Heart right ventricle (tissue), 16 donors: ENCODE results near the gene USP37. TPM values are rescaled to one million over a fixed set of nuclear protein-coding genes. Genes with fewer than 3 reads are reported as not detected.

Experiments
- ATAC-seq, 8 donors: fragments of 200-7000 bp; cut with Tn5 transposase; one replicate each; pipeline ENCODE4 v1.9.1; 2020; ENCODE audit warnings: mild to moderate bottlenecking in 8 of 8, moderate library complexity in 8 of 8, moderate number of reproducible peaks in 1 of 8
- DNase-seq, 2 donors: peaks; one replicate each; pipeline ENCODE4 v3.0.0-alpha.2; 2020
- H3K27ac ChIP-seq, 10 donors: fragments of 200-600 bp; sonication (generic) in 2 of 10; one replicate each; pipeline versions ENCODE4 v1.5.0 to v1.8.0; 2020 to 2022; ENCODE audit warnings: mild to moderate bottlenecking in 3 of 10
- H3K27me3 ChIP-seq, 7 donors: fragments of 200-600 bp; one replicate each; pipeline ENCODE4 v1.8.0; 2021 to 2022; ENCODE audit warnings: mild to moderate bottlenecking in 2 of 7
- H3K36me3 ChIP-seq, 9 donors: fragments of 200-600 bp; sonication (generic) in 1 of 9; one replicate each; pipeline versions ENCODE4 v1.5.0 to v1.8.0; 2020 to 2022; ENCODE audit warnings: mild to moderate bottlenecking in 2 of 9
- H3K4me1 ChIP-seq, 9 donors: fragments of 200-600 bp; sonication (generic) in 1 of 9; one replicate each; pipeline versions ENCODE4 v1.5.0 to v1.8.0; 2020 to 2022; ENCODE audit warnings: mild to moderate bottlenecking in 4 of 9
- H3K4me3 ChIP-seq, 10 donors: fragments of 200-600 bp; sonication (generic) in 2 of 10; one replicate each; pipeline versions ENCODE4 v1.5.0 to v1.8.0; 2020 to 2022; ENCODE audit warnings: mild to moderate bottlenecking in 7 of 10, moderate library complexity in 2 of 10
- H3K9me3 ChIP-seq, 11 donors: fragments of 200-600 bp in 10 of 11; sonication (generic) in 2 of 11; one replicate each; pipeline versions ENCODE4 v1.5.0 to v1.8.0; 2013 to 2022; ENCODE audit warnings: mild to moderate bottlenecking in 2 of 11, control low read depth in 1 of 11, moderate library complexity in 1 of 11
- WGBS, 2 donors: extraction: QIAGEN DNeasy Blood & Tissue Kit; methylation state at CpG; one replicate each; pipeline ENCODE4 v1.1.7; 2013; ENCODE audit warnings: inconsistent platforms in 1 of 2; 5-methylcytosine and 5-hydroxymethylcytosine counted together
- intact Hi-C, 10 donors: fragments of 100-400 bp; cut with DNase I; formaldehyde crosslinking; loops; one replicate each; pipeline versions ENCODE4 v1.11.1 to v1.14.2; 2022
- polyA plus RNA-seq, 2 donors: library from polyadenylated mRNA; stranded (reverse); fragments of 200-250 nt; gene quantifications; one replicate each; pipeline ENCODE4 v1.2.3, GENCODE V29; 2013
- total RNA-seq, 10 donors: library from RNA; stranded (reverse); fragmentation: NEBNext Ultra II Directional in 3 of 10; extraction: Animal tissue kit (Norgen Biotek cat#: 25700) in 3 of 10; gene quantifications; one replicate each; pipeline versions ENCODE4 v1.2.1 to v1.2.4, GENCODE V29; 2021 to 2023
- TF ChIP-seq, protein P1 (sequence below), 9 donors: fragments of 200-600 bp; sonication (generic) in 2 of 9; IDR thresholded peaks; one replicate each; pipeline versions ENCODE4 v1.5.0 to v1.8.0; 2021 to 2022; ENCODE audit warnings: antibody characterized with exemption in 9 of 9, mild to moderate bottlenecking in 5 of 9, moderate library complexity in 1 of 9
- donor health status: Arrhythmogenic right ventricular cardiomyopathy.
- donor health status: ischemic (EF 13 %, LVEDD 7.1; RV severe dilation, severe dysfunction).
- donor health status: healthy with polysubstance abuse.
- donor health status: DM: no; HTN: yes; CAD: no.
- donor health status: DM: no; HTN: no; CAD: no.
- donor health status: ischemic (EF 25% LVEDD 6.9; RV normal size, moderate dysfunction).
- donor health status: ischemic (EF 25% LVEDD 5.7; RV mildly dilated, moderate dysfunction).
- donor health status: healthy.
- donor health status: DM: yes; HTN: yes; CAD: no.
- donor health status: Ischemic cardiomyopathy.
- donor health status: ischemic (EF 35%, LVEDD 5.7; RV mildly dilated, moderate dysfunction).
- donor health status: nonischemic (EF 11% LVEDD 7.7; RV severe dilation, severe dysfunction).
- donor health status: DM: yes; HTN: yes; CAD: no.
- donor health status: PGD.
- donor health status: ischemic (EF 29% LVEDD 5.4; RV normal size, mild dysfunction).
- donor health status: nonischemic (EF 23%, LVEDD 6.1; RV moderate dilation, normal function).

The USP37 gene
- total and polyA plus RNA-seq, 12 donors, result 1.8 to 11.1 (median 8.4) TPM

DNA sequence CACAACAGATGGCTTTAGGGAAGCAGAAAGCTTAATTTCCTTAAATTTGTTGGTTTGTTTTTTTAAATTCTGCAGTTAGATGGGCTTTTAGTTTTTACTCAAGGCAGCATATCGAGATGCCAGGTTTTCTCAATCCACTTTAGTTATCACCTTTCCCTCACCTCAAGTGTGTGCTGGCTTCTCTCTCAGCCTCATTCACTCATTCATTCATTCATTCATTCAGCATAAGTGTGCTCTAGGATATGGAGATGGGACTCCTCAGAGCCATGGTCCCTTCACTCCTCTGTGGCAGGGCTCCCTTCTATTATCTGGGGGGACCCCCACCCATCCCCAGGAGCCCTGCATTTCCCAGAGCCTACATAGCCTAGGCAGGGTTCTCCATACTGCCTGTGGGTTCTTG, 130.2 kb downstream of the USP37 start:
- no peak overlapping the region for H3K4me3 ChIP-seq
- intact Hi-C loops, result no loop called here
- TF ChIP-seq, protein P1, sequence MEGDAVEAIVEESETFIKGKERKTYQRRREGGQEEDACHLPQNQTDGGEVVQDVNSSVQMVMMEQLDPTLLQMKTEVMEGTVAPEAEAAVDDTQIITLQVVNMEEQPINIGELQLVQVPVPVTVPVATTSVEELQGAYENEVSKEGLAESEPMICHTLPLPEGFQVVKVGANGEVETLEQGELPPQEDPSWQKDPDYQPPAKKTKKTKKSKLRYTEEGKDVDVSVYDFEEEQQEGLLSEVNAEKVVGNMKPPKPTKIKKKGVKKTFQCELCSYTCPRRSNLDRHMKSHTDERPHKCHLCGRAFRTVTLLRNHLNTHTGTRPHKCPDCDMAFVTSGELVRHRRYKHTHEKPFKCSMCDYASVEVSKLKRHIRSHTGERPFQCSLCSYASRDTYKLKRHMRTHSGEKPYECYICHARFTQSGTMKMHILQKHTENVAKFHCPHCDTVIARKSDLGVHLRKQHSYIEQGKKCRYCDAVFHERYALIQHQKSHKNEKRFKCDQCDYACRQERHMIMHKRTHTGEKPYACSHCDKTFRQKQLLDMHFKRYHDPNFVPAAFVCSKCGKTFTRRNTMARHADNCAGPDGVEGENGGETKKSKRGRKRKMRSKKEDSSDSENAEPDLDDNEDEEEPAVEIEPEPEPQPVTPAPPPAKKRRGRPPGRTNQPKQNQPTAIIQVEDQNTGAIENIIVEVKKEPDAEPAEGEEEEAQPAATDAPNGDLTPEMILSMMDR (IDR thresholded peaks at IDR 0.05), result no peak
- no peaks in the 10 kb centered on the region for H3K36me3 ChIP-seq
- no peaks in the 10 kb centered on the region for H3K27me3 ChIP-seq
- no peak for DNase-seq
- no peak for ATAC-seq
- H3K4me1 ChIP-seq, result peaks cover 0 to 5% (median 0%) of the 10 kb centered on the region in 9 donors
- H3K9me3 ChIP-seq, result no peaks in the 10 kb centered on the region
- 91 to 95% methylated on average over 1 of the region's 1 CpG for WGBS, 2 donors
- no peak overlapping the region for H3K27ac ChIP-seq

DNA sequence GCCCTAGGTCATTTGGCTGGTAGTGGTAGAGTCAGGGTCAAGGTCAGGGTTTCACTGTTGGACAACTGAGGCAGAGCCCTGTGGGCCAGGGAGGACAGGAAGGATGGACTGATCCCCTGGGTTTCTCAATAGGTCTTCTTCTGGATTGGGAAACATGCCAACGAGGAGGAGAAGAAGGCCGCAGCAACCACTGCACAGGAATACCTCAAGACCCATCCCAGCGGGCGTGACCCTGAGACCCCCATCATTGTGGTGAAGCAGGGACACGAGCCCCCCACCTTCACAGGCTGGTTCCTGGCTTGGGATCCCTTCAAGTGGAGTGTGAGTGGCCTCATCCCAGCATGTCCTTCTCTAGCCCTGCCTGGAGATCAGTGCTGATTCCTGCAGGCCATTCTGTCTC, 131.2 kb downstream of the USP37 start:
- WGBS, 2 donors, result 93% methylated on average over 5 of the region's 5 CpGs
- no peak overlapping the region for H3K27ac ChIP-seq
- H3K27me3 ChIP-seq, result no peaks in the 10 kb centered on the region
- TF ChIP-seq, protein P1 (IDR thresholded peaks at IDR 0.05), result no peak
- ATAC-seq (no peak), DNase-seq (no peak)
- H3K36me3 ChIP-seq, result no peaks in the 10 kb centered on the region
- no peaks in the 10 kb centered on the region for H3K9me3 ChIP-seq
- no peak overlapping the region for H3K4me3 ChIP-seq
- intact Hi-C loops, result no loop called here
- peaks cover 0 to 5% (median 0%) of the 10 kb centered on the region in 9 donors for H3K4me1 ChIP-seq

DNA sequence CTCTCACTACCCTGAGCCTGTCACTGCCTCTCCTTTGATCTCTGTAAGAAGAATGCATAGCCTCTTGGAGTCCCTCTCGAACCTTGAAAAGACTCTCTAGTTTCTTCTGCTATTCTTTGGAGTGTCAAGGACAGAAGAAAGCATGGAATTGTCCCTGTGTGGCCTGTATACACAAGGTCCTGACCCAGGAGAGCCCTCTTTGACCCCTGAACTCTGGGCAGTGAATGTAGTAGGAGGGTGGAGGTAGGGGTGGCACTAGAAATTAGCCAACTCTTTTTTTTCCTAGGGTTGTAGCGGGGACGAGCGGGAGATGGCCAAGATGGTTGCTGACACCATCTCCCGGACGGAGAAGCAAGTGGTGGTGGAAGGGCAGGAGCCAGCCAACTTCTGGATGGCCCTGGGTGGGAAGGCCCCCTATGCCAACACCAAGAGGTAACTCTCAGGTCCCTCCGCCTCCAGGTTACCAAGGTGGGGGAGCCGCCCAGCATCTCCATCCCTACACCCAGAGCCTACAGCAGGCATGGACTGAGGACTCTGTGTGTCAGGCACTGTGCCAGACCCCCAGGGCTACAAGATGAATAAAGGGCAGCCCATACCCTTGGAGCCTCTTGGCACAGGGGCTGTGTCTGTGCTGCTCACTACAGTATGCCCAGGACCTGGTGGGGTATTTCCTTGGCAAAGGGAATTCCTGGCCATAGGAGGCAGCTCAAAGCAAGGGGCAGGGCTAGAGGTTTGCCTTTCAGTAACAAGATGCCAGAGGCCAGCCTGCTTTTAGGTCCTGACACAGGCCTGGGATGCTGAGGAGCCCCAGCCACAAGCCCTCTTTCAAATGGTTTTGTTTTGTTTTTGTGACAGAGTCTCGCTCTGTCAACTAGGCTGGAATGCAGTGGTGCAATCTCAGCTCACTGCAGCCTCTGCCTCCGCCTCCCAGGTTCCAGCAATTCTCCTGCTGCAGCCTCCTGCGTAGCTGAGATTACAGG, 132.9 kb downstream of the USP37 start:
- WGBS, 2 donors, result 94 to 95% methylated on average over 11 of the region's 11 CpGs
- no peaks in the 10 kb centered on the region for H3K27me3 ChIP-seq

DNA sequence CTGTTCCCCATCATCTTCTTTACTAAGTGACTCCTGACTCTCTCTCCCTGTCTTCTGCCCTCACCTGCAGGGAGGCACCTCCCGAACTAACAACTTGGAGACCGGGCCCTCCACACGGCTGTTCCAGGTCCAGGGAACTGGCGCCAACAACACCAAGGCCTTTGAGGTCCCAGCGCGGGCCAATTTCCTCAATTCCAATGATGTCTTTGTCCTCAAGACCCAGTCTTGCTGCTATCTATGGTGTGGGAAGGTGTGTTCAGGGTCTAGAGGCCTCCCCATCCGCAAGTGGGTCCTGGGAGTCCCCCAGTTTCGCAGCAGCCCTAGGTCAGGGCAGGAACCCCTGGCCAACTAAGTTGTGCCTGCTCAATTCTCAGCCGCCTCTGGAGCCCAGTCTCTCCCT, 133.7 kb downstream of the USP37 start:
- Histone ChIP-seq H3K4me3 (no peak overlapping the region), H3K36me3 (no peaks in the 10 kb centered on the region), H3K4me1 (peaks cover 0 to 5% (median 0%) of the 10 kb centered on the region in 9 donors), H3K9me3 (no peaks in the 10 kb centered on the region), H3K27ac (no peak overlapping the region), H3K27me3 (no peaks in the 10 kb centered on the region)
- intact Hi-C loops, result no loop called here
- TF ChIP-seq, protein P1 (IDR thresholded peaks at IDR 0.05), result no peak
- no peak for ATAC-seq
- WGBS, 2 donors, result 91 to 95% methylated on average over 9 of the region's 9 CpGs
- no peak for DNase-seq

More for the DNA sequence above, 132.9 kb downstream of the USP37 start:
- ATAC-seq (peak in 1 of 8 donors; percentile 16), DNase-seq (no peak)
- no peaks in the 10 kb centered on the region for H3K9me3 ChIP-seq
- no peaks in the 10 kb centered on the region for H3K36me3 ChIP-seq
- intact Hi-C loops, result no loop called here
- TF ChIP-seq, protein P1 (IDR thresholded peaks at IDR 0.05), result no peak
- peaks cover 0 to 5% (median 0%) of the 10 kb centered on the region in 9 donors for H3K4me1 ChIP-seq
- H3K27ac ChIP-seq, result no peak overlapping the region
- no peak overlapping the region for H3K4me3 ChIP-seq
